Measurements from ENCODE around the gene KRTAP10-12.

DNA sequence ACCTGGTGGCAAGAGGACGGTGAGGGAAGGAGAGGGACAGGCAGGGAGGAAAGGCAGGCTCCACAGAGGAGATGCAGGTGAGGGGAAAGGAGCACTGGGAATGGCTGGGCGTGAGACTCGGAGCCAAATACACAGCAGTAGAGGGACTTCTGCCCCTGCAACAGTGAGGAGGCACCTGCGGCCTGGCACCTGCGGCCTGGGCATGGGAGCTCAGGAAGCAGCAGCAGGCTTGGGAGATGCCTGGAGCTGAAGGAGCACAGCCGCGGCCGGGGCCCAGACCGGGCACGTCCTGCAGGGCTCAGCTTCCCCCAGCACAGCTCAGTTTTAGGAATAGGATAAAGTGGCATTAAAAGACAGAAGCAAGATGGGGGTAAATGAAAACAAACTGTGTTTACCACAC lies 35.3 kb downstream of the KRTAP10-12 start:
- TF ChIP-seq, protein P1, sequence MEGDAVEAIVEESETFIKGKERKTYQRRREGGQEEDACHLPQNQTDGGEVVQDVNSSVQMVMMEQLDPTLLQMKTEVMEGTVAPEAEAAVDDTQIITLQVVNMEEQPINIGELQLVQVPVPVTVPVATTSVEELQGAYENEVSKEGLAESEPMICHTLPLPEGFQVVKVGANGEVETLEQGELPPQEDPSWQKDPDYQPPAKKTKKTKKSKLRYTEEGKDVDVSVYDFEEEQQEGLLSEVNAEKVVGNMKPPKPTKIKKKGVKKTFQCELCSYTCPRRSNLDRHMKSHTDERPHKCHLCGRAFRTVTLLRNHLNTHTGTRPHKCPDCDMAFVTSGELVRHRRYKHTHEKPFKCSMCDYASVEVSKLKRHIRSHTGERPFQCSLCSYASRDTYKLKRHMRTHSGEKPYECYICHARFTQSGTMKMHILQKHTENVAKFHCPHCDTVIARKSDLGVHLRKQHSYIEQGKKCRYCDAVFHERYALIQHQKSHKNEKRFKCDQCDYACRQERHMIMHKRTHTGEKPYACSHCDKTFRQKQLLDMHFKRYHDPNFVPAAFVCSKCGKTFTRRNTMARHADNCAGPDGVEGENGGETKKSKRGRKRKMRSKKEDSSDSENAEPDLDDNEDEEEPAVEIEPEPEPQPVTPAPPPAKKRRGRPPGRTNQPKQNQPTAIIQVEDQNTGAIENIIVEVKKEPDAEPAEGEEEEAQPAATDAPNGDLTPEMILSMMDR (IDR thresholded peaks at IDR 0.05) = no peak
- no peak for TF ChIP-seq EP300 (IDR thresholded peaks at IDR 0.05; ENCODE audit: low read depth)

Measured in transverse colon (tissue), 3 donors.